MM.1S (cell line): ENCODE results near the gene ING3.

ENCODE experiments used
- DNase-seq: peaks from one replicate; pipeline ENCODE4 v3.0.0-alpha.2; 2015
- H2AFZ ChIP-seq: fragments of 300-600 bp; sonication (generic); 2 replicates; pipeline ENCODE4 v1.6.0; 2016; ENCODE audit warnings: antibody characterized with exemption, low read length
- H3F3A ChIP-seq: fragments of 300-600 bp; sonication (generic); 2 replicates; pipeline ENCODE4 v1.6.1; 2016; ENCODE audit warnings: mild to moderate bottlenecking, antibody characterized with exemption, low read length, moderate library complexity, mixed read lengths; ENCODE audit not compliant: insufficient read depth
- H3K27ac ChIP-seq: fragments of 300-600 bp; sonication (generic); 2 replicates; pipeline ENCODE4 v1.5.1; 2016; ENCODE audit warnings: mild to moderate bottlenecking, low read length
- H3K27me3 ChIP-seq: fragments of 300-600 bp; sonication (generic); replicated peaks from 2 replicates; pipeline ENCODE4 v1.6.0; 2016; ENCODE audit warnings: low read length; ENCODE audit not compliant: insufficient read depth
- H3K36me3 ChIP-seq: fragments of 300-600 bp; sonication (generic); replicated peaks from 2 replicates; pipeline ENCODE4 v1.6.1; 2016; ENCODE audit warnings: mild to moderate bottlenecking, low read length, mixed read lengths; ENCODE audit not compliant: insufficient read depth
- H3K4me1 ChIP-seq: fragments of 300-600 bp; sonication (generic); 2 replicates; pipeline ENCODE4 v1.6.1; 2016; ENCODE audit warnings: low read length, mixed read lengths
- H3K4me2 ChIP-seq: fragments of 300-600 bp; sonication (generic); 2 replicates; pipeline ENCODE4 v1.6.0; 2016; ENCODE audit warnings: low read depth, low read length
- H3K4me3 ChIP-seq: fragments of 300-600 bp; sonication (generic); 2 replicates; pipeline ENCODE4 v1.5.1; 2016; ENCODE audit warnings: low read length, mixed read lengths
- H3K79me2 ChIP-seq: fragments of 300-600 bp; sonication (generic); 2 replicates; pipeline ENCODE4 v1.6.1; 2016; ENCODE audit warnings: mixed run types, low read length, mixed read lengths
- H3K9ac ChIP-seq: fragments of 300-600 bp; sonication (generic); 2 replicates; pipeline ENCODE4 v1.6.1; 2016; ENCODE audit warnings: low read length, mixed read lengths
- H3K9me2 ChIP-seq: fragments of 300-600 bp; sonication (generic); replicated peaks from 2 replicates; pipeline ENCODE4 v1.6.1; 2016; ENCODE audit warnings: mild to moderate bottlenecking, low read length, mixed read lengths; ENCODE audit not compliant: insufficient read depth
- H3K9me3 ChIP-seq: fragments of 300-600 bp; sonication (generic); replicated peaks from 2 replicates; pipeline ENCODE4 v1.6.1; 2016; ENCODE audit warnings: mild to moderate bottlenecking, low read length, mixed read lengths; ENCODE audit not compliant: insufficient read depth
- H4K20me1 ChIP-seq: fragments of 300-600 bp; sonication (generic); 2 replicates; pipeline ENCODE4 v1.6.1; 2016; ENCODE audit warnings: mild to moderate bottlenecking, low read length, moderate library complexity, mixed read lengths; ENCODE audit not compliant: insufficient read depth
- CTCF ChIP-seq: fragments of 300-600 bp; sonication (generic); IDR thresholded peaks from 2 replicates; pipeline ENCODE4 v1.5.1; 2016; ENCODE audit warnings: antibody characterized with exemption, low read length, mixed read lengths
- EZH2 ChIP-seq: fragments of 300-600 bp; sonication (generic); optimal IDR thresholded peaks from 2 replicates; pipeline ENCODE3; 2017; ENCODE audit warnings: low read depth, mild to moderate bottlenecking, antibody characterized with exemption, low read length, mixed read lengths
- EZH2phosphoT487 ChIP-seq: fragments of 300-600 bp; sonication (generic); IDR thresholded peaks from 2 replicates; pipeline ENCODE4 v1.6.1; 2018; ENCODE audit warnings: antibody characterized with exemption, low read length

The ING3 gene

GRCh38 chr7:121020249-121020988, 69.8 kb downstream of the ING3 start:
- H3K27me3 ChIP-seq, result no peaks in the 10 kb centered on the region
- H3K9ac ChIP-seq, result no peak overlapping the region
- H3K79me2 ChIP-seq, result no peaks in the 10 kb centered on the region
- H3K4me3 ChIP-seq, result no peak overlapping the region
- H3K36me3 ChIP-seq, result no peaks in the 10 kb centered on the region
- peaks cover 23% of the 10 kb centered on the region for H3K4me1 ChIP-seq
- TF ChIP-seq EZH2, result no peak
- TF ChIP-seq CTCF, result no peak
- no peak for TF ChIP-seq EZH2phosphoT487
- no peaks in the 10 kb centered on the region for H4K20me1 ChIP-seq
- peaks cover 5% of the 10 kb centered on the region; the same call in 1 of the 2 replicates for H3F3A ChIP-seq
- no peak overlapping the region for H3K27ac ChIP-seq
- H3K4me2 ChIP-seq, result no peak overlapping the region
- no peaks in the 10 kb centered on the region for H3K9me2 ChIP-seq
- DNase-seq, result no peak
- no peaks in the 10 kb centered on the region for H3K9me3 ChIP-seq
- H2AFZ ChIP-seq, result no peak overlapping the region

- DNase-seq, result no peak
- Histone ChIP-seq H3K4me2 (no peak overlapping the region), H3K27ac (no peak overlapping the region), H4K20me1 (no peaks in the 10 kb centered on the region), H3K36me3 (no peaks in the 10 kb centered on the region), H3K9ac (no peak overlapping the region), H3K4me1 (peaks cover 23% of the 10 kb centered on the region), H2AFZ (no peak overlapping the region), H3K27me3 (no peaks in the 10 kb centered on the region), H3K79me2 (no peaks in the 10 kb centered on the region), H3F3A (peaks cover 5% of the 10 kb centered on the region; the same call in 1 of the 2 replicates), H3K4me3 (no peak overlapping the region), H3K9me3 (no peaks in the 10 kb centered on the region), H3K9me2 (no peaks in the 10 kb centered on the region)
- no peak for TF ChIP-seq EZH2
- TF ChIP-seq CTCF, result no peak
- no peak for TF ChIP-seq EZH2phosphoT487
Measured at GRCh38 chr7:121020989-121021969, 70.7 kb downstream of the ING3 start.

GRCh38 chr7:121023194-121023593, 72.6 kb downstream of the ING3 start:
- Histone ChIP-seq H3K27me3 (no peaks in the 10 kb centered on the region), H3K36me3 (no peaks in the 10 kb centered on the region), H3K9me3 (no peaks in the 10 kb centered on the region), H4K20me1 (no peaks in the 10 kb centered on the region), H3K9me2 (no peaks in the 10 kb centered on the region), H3K79me2 (no peaks in the 10 kb centered on the region), H3F3A (peaks cover 5% of the 10 kb centered on the region; the same call in 1 of the 2 replicates), H3K4me1 (peaks cover 16% of the 10 kb centered on the region), H3K4me2 (no peak overlapping the region), H3K9ac (no peak overlapping the region), H3K4me3 (no peak overlapping the region), H2AFZ (no peak overlapping the region), H3K27ac (no peak overlapping the region)
- TF ChIP-seq EZH2phosphoT487 (no peak), EZH2 (no peak), CTCF (no peak)
- DNase-seq, result no peak
